ENCODE data around the gene AQP3. TPM values are rescaled to one million over a fixed set of nuclear protein-coding genes. Genes with fewer than 3 reads are reported as not detected.
"Not testable (repeated sequence)": the region's sequence is repeated elsewhere in the genome, so short reads cannot be mapped to it uniquely, and the experiment has no call there.

AQP3 gene
- total RNA-seq, 1 experiment from 2014 or later, result 5.5 TPM

GRCh38 chr9:33489066-33489465 is 41.7 kb upstream of the AQP3 start:
- Histone ChIP-seq H3K36me3 (ENCODE audit: control insufficient read depth in 1 of 2, insufficient read depth in 2 of 2, low read length in 2 of 2) (no peaks in the 10 kb centered on the region), H3K79me2 (ENCODE audit: insufficient read depth, low read length) (no peaks in the 10 kb centered on the region), H3K4me2 (ENCODE audit: low read length) (no peak overlapping the region), H3K9me3 (ENCODE audit: control insufficient read depth in 1 of 2, insufficient read depth in 1 of 2, low read depth in 1 of 2, low read length in 2 of 2) (no peaks in the 10 kb centered on the region), H3K4me3 (replicated peaks in 1 of 2; ENCODE audit: low read depth in 1 of 2, low read length in 2 of 2) (no peak overlapping the region), H4K20me1 (ENCODE audit: insufficient read depth) (no peaks in the 10 kb centered on the region), H3K27me3 (ENCODE audit: insufficient read depth, low read length) (no peaks in the 10 kb centered on the region), H2AFZ (ENCODE audit: low read depth, low read length, poor library complexity, severe bottlenecking) (no peak overlapping the region), H3K27ac (ENCODE audit: low read depth, low read length) (no peak overlapping the region), H3K4me1 (ENCODE audit: control insufficient read depth in 1 of 2, insufficient read depth in 2 of 2, low read length in 2 of 2) (no peaks in the 10 kb centered on the region), H3K9ac (ENCODE audit: low read length) (no peak overlapping the region), H3K9me2 (ENCODE audit: insufficient read depth) (no peaks in the 10 kb centered on the region)
- BruUV-seq (replicated peaks), result no TSS peak
- intact Hi-C loops (cut with micrococcal nuclease), result no loop called here
- ChIA-PET CTCF (no interaction called here), POLR2A (no interaction called here), RAD21 (ENCODE audit: low non-redundant PET in 1 of 2, low total read pairs in 2 of 2, uncharacterized antibody in 2 of 2, unreplicated experiment in 2 of 2) (no interaction called here)
- no peak for DNase-seq (ENCODE audit: low read depth, low spot score)
- ATAC-seq, result no peak
- TF ChIP-seq SRF (IDR thresholded peaks at IDR 0.05; ENCODE audit: low read depth) (no peak), SIN3A (IDR thresholded peaks at IDR 0.05; ENCODE audit: low read depth) (no peak), EGR1 (IDR thresholded peaks at IDR 0.05; ENCODE audit: low read depth) (no peak), CBX3 (IDR thresholded peaks at IDR 0.05; ENCODE audit: low read depth) (no peak), ZBTB33 (IDR thresholded peaks at IDR 0.05; ENCODE audit: extremely low read depth, insufficient replicate concordance, low read length) (no peak)

- H3K4me3 ChIP-seq (replicated peaks in 1 of 2; ENCODE audit: low read depth in 1 of 2, low read length in 2 of 2); RAD21 ChIA-PET (ENCODE audit: low non-redundant PET in 1 of 2, low total read pairs in 2 of 2, uncharacterized antibody in 2 of 2, unreplicated experiment in 2 of 2); H3K36me3 ChIP-seq (ENCODE audit: control insufficient read depth in 1 of 2, insufficient read depth in 2 of 2, low read length in 2 of 2); H3K9me3 ChIP-seq (ENCODE audit: control insufficient read depth in 1 of 2, insufficient read depth in 1 of 2, low read depth in 1 of 2, low read length in 2 of 2); H3K9ac ChIP-seq (ENCODE audit: low read length); H3K27me3 ChIP-seq (ENCODE audit: insufficient read depth, low read length); CTCF ChIA-PET; BruUV-seq (replicated peaks); H3K9me2 ChIP-seq (ENCODE audit: insufficient read depth); H3K4me1 ChIP-seq (ENCODE audit: control insufficient read depth in 1 of 2, insufficient read depth in 2 of 2, low read length in 2 of 2); H4K20me1 ChIP-seq (ENCODE audit: insufficient read depth); POLR2A ChIA-PET; H3K79me2 ChIP-seq (ENCODE audit: insufficient read depth, low read length); H3K27ac ChIP-seq (ENCODE audit: low read depth, low read length); H2AFZ ChIP-seq (ENCODE audit: low read depth, low read length, poor library complexity, severe bottlenecking); intact Hi-C loops (cut with micrococcal nuclease); H3K4me2 ChIP-seq (ENCODE audit: low read length); DNase-seq (ENCODE audit: low read depth, low spot score); ATAC-seq: not testable (repeated sequence)
Observed at GRCh38 chr9:33485312-33485711, 37.9 kb upstream of the AQP3 start.
